GM13977 (cell line): ENCODE data around the gene IL2RA.

Source experiments
- DNase-seq: peaks from one replicate; pipeline ENCODE4 v3.0.0; 2012; ENCODE audit warnings: low spot score
- in situ Hi-C: fragments of 300-500 bp; cut with MboI; formaldehyde crosslinking; loops from one replicate; pipeline ENCODE4 v1.12.0; 2022; ENCODE audit warnings: low sequenced_read_pairs, low pct_unique_long_range_greater_than_20kb, mixed read lengths, inconsistent platforms; ENCODE audit not compliant: unreplicated experiment
- TF ChIP-seq, protein P1 (sequence below): IDR thresholded peaks from 2 replicates; pipeline ENCODE4 v1.5.1; 2012; ENCODE audit warnings: mild to moderate bottlenecking, control low read depth; ENCODE audit not compliant: insufficient read depth; ENCODE audit errors: extremely low read depth, missing control alignments

Gene IL2RA

DNA sequence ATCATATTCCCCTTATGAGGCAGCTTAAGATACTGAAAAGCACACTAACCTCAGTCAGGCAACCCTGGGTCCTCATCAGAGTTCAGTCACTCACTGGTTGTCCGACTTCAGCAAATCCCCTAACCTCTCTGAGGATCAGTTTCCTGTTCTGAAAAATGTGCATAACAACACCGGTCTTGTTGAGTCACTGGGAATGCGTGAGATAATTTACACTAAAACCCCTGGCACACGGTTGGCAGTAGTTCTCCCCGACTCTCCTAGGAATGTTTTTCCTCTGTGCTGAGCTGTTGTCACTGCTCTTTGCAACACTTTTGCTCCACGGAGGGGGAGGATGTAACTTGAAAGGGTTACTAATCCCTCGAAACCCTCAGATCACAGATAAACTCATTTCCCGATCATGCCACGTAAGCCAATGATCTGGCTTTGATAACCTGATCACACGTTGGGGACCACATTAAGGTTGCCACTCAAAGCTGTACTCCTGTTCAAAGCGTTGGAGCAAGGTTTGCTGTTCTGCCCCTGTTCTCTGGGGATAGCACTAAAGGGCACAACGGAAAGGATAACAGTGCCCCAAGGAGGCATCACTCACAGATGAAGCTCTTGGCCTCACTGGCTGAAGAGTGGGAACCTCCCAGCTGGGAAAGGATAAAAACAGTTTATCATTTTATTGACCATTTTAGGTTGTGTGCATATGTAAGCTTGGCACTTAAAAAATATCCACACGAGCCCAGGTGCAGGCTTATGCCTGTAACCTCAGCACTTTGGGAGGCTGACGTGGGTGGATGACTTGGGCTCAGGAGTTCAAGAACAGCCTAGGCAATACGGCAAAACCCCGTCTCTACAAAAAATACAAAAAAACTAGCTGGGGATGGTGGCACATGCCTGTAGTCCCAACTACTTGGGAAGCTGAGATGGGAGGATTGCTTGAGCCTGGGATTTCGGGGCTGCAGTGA, 21.6 kb upstream of the IL2RA start:
- TF ChIP-seq, protein P1, sequence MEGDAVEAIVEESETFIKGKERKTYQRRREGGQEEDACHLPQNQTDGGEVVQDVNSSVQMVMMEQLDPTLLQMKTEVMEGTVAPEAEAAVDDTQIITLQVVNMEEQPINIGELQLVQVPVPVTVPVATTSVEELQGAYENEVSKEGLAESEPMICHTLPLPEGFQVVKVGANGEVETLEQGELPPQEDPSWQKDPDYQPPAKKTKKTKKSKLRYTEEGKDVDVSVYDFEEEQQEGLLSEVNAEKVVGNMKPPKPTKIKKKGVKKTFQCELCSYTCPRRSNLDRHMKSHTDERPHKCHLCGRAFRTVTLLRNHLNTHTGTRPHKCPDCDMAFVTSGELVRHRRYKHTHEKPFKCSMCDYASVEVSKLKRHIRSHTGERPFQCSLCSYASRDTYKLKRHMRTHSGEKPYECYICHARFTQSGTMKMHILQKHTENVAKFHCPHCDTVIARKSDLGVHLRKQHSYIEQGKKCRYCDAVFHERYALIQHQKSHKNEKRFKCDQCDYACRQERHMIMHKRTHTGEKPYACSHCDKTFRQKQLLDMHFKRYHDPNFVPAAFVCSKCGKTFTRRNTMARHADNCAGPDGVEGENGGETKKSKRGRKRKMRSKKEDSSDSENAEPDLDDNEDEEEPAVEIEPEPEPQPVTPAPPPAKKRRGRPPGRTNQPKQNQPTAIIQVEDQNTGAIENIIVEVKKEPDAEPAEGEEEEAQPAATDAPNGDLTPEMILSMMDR, result no peak
- DNase-seq, result no peak
- in situ Hi-C loops, result no loop called here

DNA sequence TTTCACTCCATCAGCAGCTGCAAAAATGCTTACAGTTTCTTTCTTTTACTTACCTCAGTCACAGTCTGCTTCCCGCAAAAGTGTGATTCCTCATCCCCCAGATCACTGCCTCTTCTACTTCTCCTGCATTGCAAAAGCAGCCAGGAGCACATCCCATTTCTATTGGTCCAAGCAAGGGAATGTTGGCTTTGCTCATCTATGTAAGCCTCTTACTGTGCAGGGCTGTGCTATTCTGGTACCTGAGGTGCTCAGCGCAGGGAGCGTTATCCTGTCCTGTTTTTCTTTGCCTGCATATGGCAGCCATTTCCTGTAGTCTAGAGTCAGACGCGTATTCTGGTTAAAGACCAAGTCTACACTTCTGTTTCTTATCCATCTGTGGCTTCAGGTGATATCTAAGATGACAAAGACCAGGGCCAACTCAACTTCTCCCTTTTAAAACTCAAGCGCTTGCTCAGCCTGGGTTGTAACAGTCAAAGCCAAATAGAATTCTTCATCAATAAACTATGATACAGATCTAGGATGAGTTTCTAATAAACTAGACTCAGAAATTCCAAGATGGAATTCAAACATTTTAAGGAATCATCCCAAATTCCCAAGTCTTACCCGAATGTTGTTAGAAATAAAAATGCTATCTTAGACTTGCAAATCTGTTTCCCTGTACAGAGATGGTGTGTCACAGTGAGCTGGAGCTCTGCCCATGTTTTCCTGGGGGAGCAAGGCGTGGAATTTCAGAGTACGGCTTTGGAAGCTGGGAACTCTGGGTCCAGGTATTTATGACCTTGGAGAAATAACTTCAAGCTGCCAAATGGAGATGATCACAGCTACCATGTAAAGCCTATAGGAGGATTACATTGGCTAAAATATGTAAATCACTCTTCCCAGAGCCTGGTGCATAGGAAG, 20.6 kb upstream of the IL2RA start:
- in situ Hi-C loops, result no loop called here
- TF ChIP-seq, protein P1, result no peak
- no peak for DNase-seq

DNA sequence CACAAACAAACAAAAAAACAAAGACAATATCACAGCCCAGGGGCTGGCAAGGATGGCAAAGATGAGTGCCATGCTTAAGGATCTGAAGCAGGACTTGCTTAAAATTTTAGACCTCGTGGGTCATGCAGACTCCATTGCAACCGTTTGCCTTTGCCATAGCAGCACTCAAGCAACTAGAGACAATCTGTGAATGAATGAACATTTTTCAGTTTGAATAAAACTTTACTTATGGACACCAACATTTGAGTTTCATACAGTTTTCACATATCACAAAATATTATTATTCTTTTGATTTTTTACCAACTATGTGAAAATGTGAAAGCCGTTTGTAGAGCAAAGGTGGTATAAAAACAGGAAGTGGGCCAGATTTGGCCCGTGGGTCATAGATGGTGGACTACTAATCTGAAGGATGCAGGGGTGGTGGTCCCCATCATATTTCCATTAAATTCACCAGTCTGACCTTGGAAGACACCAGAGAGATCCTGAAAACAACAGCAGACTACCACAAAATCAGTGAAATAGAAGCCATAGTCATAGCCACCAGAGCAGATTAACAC, 18.3 kb upstream of the IL2RA start:
- in situ Hi-C loops, result no loop called here

DNA sequence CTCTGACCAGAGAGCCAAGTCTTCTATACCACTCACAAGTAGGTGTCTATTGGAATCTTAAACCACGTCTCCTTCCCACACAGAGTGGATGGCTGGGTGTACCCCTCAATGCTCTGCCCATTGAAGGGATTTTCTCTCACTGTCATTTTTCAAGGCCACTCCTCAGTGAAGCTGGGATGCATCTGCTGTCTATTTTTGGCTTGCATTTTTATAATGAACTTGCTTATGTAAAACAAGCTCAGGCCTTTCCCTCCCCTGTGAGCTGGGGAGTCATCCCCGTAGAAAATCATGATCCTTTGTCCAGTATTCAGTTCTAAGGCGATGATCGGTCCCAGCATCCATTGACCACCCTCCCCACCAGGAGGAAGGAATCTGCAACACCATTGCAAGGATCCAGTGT, 16.9 kb upstream of the IL2RA start:
- TF ChIP-seq, protein P1, result no peak
- in situ Hi-C loops, result no loop called here
- DNase-seq, result no peak

More for the DNA sequence above, 18.3 kb upstream of the IL2RA start:
- TF ChIP-seq, protein P1, result no peak
- DNase-seq, result no peak

DNA sequence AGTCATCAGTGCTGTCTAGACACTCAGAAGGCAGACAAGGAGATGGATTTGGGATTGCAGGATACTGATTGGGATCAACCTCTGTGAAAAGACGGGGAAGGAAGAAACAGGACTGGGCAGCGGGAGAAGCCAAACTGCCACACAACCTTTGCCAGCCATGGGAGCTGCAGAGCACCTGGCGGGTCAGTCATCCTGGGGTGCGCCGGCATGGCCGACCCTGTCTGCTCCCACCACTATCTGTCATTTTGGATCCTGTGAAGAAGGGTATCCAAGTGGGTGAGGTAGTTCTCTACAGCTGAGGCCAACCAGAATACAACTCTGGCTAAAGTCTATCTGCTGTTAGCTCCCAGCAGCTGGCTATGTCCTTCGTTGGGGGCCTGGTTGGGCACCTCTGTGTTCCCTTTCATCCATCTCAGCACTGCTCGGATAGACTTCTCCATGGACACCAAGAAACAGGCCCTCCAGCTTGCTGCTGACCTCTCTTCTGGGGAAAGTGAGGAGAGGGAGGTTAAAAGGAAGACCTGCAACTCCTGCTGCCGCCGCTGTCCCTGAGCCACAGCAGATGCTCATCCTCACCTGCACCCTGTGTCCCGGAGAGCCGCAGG, 15.0 kb upstream of the IL2RA start:
- DNase-seq, result no peak
- in situ Hi-C loops, result no loop called here
- TF ChIP-seq, protein P1, result no peak

DNA sequence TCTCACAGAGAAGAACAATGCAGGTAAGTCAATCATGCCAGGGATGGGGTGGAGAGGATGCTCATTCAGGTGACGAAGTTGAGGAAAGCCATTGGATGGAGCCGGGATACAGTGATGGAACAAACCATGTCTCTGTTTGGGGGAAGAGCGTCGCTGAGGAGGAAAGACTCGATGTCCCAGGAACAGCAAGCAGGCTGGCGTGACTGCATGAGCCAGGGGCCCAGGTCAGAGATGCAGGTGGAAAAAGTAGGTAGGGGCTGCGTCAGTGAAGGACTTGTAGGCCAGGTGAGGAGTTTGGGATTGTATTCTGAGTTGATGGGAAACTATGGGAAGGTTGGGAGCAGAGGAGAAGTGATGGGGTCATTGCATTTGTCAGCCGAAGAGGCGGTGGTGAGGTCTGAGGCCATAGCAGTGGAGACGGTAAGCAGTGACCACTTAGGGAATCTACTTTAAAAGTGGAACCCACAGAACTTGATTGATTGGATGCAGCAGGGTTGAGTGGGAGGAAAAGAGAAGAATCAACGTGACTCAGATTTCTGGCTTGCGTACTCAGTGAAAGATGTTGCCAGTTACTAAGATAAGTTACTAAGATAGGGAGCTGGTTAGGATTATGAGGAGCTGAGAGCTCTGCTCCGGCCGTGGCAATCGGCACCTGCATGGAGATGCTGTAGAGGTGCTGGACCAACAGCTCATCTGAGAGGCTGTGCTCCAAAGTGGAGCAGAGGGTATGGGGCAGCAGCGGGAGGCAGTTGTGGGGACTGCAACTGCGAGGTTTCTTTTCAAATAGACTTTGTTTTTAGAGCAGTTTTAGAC, 12.5 kb upstream of the IL2RA start:
- DNase-seq, result no peak
- TF ChIP-seq, protein P1, result no peak
- in situ Hi-C loops, result no loop called here
